ENCODE data around the gene RANBP1. TPM values are rescaled to one million over a fixed set of nuclear protein-coding genes. Genes with fewer than 3 reads are reported as not detected.

Gene RANBP1
- polyA plus RNA-seq, 1 donor (not counting 4 experiments of a cell fraction or from before 2014, with no cell fraction given), result 193 TPM

DNA sequence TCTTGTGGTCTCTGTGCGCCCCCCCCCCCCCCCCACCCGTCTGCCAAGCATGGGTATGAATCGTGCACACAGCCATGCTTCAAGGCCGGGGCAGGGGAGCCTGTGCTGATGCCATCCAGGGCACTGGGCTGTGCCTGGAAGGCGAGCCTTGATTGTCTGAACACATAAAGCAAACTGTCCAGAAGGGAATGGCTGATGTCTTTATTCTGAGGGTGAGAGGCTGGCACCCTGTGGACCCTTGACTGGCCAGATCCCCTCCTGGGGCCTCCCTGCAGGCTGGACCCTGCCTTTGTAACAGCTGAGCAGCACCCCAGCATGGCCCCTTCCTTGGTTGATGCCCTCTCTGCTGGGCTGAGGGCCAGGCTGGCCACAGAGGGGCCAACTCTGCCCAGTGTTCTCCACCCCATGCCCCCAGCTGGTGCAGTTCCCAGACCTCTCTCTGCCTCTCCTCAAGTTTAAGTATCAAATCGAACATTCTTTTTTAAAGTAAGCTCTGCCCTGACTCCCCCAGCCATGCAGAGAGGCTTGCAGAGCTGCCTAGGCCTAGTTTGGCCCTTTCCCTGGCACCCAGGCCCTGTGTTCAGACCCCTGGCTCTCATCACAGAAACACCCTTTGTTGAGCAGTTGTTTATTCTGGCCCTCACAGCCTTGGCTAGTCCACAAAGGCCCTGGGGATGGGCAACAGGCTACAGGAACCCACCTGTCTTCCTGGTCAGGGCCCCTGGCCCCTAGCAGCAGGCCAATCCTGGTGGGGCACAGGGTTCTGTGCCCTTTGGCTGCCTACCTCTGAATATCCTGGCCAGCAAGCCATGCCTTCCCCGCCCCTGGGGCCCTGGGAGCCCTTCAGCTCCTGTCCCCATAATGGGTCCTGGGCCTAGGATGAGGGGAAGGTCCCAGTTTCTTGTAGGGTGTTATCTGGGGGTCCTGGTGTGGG lies 3.9 kb upstream of the RANBP1 start:
- Histone ChIP-seq H3K27me3 (ENCODE audit: control insufficient read depth, extremely low read depth, insufficient read depth, low read length) (no peaks in the 10 kb centered on the region), H3K9me1 (ENCODE audit: control insufficient read depth, extremely low read depth, insufficient read depth, low read length) (no peaks in the 10 kb centered on the region), H3K4me1 (ENCODE audit: control insufficient read depth, extremely low read depth, insufficient read depth, low read length) (peaks cover 8% of the 10 kb centered on the region), H3K9ac (ENCODE audit: control insufficient read depth, extremely low read depth, insufficient read depth, low read length) (no peak overlapping the region), H3K4me2 (ENCODE audit: control insufficient read depth, extremely low read depth, insufficient read depth, low read depth, low read length) (no peak overlapping the region), H3K9me3 (ENCODE audit: control insufficient read depth, low read depth, low read length) (no peaks in the 10 kb centered on the region), H2AFZ (ENCODE audit: control insufficient read depth, low read length) (no peak overlapping the region), H3K36me3 (ENCODE audit: control insufficient read depth in 2 of 2, extremely low read depth in 1 of 2, insufficient read depth in 2 of 2, low read length in 2 of 2) (peaks cover 44 to 52% of the 10 kb centered on the region in 2 experiments), H3K4me3 (ENCODE audit: control insufficient read depth in 2 of 3, extremely low read depth in 1 of 3, insufficient read depth in 2 of 3, low read depth in 1 of 3, low read length in 3 of 3) (no peak overlapping the region), H3K27ac (ENCODE audit: control insufficient read depth, insufficient read depth, low read length) (no peak overlapping the region), H4K20me1 (ENCODE audit: control insufficient read depth, extremely low read depth, insufficient read depth, low read length) (no peaks in the 10 kb centered on the region), H3K79me2 (ENCODE audit: control insufficient read depth, insufficient read depth, low read length) (peaks cover 32% of the 10 kb centered on the region)
- no peak for FAIRE-seq
- TF ChIP-seq, protein P1, sequence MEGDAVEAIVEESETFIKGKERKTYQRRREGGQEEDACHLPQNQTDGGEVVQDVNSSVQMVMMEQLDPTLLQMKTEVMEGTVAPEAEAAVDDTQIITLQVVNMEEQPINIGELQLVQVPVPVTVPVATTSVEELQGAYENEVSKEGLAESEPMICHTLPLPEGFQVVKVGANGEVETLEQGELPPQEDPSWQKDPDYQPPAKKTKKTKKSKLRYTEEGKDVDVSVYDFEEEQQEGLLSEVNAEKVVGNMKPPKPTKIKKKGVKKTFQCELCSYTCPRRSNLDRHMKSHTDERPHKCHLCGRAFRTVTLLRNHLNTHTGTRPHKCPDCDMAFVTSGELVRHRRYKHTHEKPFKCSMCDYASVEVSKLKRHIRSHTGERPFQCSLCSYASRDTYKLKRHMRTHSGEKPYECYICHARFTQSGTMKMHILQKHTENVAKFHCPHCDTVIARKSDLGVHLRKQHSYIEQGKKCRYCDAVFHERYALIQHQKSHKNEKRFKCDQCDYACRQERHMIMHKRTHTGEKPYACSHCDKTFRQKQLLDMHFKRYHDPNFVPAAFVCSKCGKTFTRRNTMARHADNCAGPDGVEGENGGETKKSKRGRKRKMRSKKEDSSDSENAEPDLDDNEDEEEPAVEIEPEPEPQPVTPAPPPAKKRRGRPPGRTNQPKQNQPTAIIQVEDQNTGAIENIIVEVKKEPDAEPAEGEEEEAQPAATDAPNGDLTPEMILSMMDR (optimal IDR thresholded peaks at IDR 0.05 in 1 of 3, IDR thresholded peaks at IDR 0.05 in 1 of 3, conservative IDR thresholded peaks at IDR 0.05 in 1 of 3; ENCODE audit: extremely low read depth in 1 of 3, insufficient read depth in 2 of 3, low read length in 3 of 3), result no peak
- no peak for TF ChIP-seq EZH2 (IDR thresholded peaks at IDR 0.05; ENCODE audit: low read length)
- DNase-seq (ENCODE audit: low read depth, low spot score), result no peak
- dilution Hi-C loops (cut with MboI; ENCODE audit: extremely low pct_ligation_motif_present, low sequenced_read_pairs), result no loop called here

DNA sequence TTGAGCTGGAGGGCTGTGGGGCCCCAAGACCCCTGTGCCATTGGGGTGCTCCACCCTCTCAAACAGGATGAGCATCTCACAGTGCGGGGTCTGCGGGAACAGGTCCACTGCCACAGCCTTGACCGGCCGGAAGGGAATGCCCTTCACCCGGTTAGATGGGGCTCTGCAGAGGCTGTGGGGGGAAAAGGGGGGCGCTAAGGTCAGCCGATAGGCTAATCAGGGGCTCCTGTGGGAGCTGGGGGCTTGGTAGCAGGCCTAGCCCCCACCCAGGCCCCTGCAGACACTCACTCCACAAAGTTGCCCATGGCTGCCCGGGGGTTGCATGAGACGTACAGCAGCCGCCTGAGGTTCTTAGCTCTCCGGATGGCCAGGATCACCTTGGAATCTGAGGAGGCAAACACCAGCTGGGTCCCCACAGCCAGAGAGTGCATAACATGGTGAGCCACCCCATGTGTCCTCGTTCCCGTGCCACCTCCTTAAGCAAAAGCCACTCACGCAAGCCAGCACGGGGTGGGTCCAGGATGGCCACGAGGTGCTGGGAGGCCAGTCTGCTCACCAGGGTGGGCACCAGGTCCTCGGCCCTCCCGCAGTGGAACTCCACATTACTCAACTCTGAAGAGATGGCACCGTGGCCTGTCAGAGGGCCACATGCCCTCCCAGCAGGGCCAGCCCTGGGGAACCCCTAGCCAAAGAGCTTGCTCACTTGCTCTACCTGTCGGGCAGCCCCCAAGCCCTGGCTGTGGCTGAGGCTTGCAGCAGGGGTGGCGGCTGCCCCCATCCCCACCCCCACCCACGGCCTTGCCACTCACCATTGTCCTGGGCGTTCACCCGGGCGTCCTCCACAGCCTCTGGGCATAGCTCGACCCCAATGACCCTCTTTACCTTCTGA lies 3.0 kb upstream of the RANBP1 start:
- no peaks in the 10 kb centered on the region for H3K9me3 ChIP-seq (ENCODE audit: control insufficient read depth, low read depth, low read length)
- TF ChIP-seq, protein P1 (optimal IDR thresholded peaks at IDR 0.05 in 1 of 3, IDR thresholded peaks at IDR 0.05 in 1 of 3, conservative IDR thresholded peaks at IDR 0.05 in 1 of 3; ENCODE audit: extremely low read depth in 1 of 3, insufficient read depth in 2 of 3, low read length in 3 of 3), result no peak
- TF ChIP-seq EZH2 (IDR thresholded peaks at IDR 0.05; ENCODE audit: low read length), result no peak
- H3K79me2 ChIP-seq (ENCODE audit: control insufficient read depth, insufficient read depth, low read length), result peaks cover 36% of the 10 kb centered on the region
- no peak for FAIRE-seq
- DNase-seq (ENCODE audit: low read depth, low spot score), result no peak
- H3K9ac ChIP-seq (ENCODE audit: control insufficient read depth, extremely low read depth, insufficient read depth, low read length), result no peak overlapping the region
- H3K27ac ChIP-seq (ENCODE audit: control insufficient read depth, insufficient read depth, low read length), result no peak overlapping the region
- dilution Hi-C loops (cut with MboI; ENCODE audit: extremely low pct_ligation_motif_present, low sequenced_read_pairs), result no loop called here
- H3K9me1 ChIP-seq (ENCODE audit: control insufficient read depth, extremely low read depth, insufficient read depth, low read length), result no peaks in the 10 kb centered on the region
- no peak overlapping the region for H3K4me2 ChIP-seq (ENCODE audit: control insufficient read depth, extremely low read depth, insufficient read depth, low read depth, low read length)
- H3K4me1 ChIP-seq (ENCODE audit: control insufficient read depth, extremely low read depth, insufficient read depth, low read length), result peaks cover 8% of the 10 kb centered on the region
- H4K20me1 ChIP-seq (ENCODE audit: control insufficient read depth, extremely low read depth, insufficient read depth, low read length), result no peaks in the 10 kb centered on the region
- H3K36me3 ChIP-seq (ENCODE audit: control insufficient read depth in 2 of 2, extremely low read depth in 1 of 2, insufficient read depth in 2 of 2, low read length in 2 of 2), result peaks cover 37 to 43% of the 10 kb centered on the region in 2 experiments
- no peak overlapping the region for H3K4me3 ChIP-seq (ENCODE audit: control insufficient read depth in 2 of 3, extremely low read depth in 1 of 3, insufficient read depth in 2 of 3, low read depth in 1 of 3, low read length in 3 of 3)
- no peak overlapping the region for H2AFZ ChIP-seq (ENCODE audit: control insufficient read depth, low read length)
- H3K27me3 ChIP-seq (ENCODE audit: control insufficient read depth, extremely low read depth, insufficient read depth, low read length), result no peaks in the 10 kb centered on the region

Measured in keratinocyte (primary cell).